Measurements from ENCODE around the gene TSKU.

DNA sequence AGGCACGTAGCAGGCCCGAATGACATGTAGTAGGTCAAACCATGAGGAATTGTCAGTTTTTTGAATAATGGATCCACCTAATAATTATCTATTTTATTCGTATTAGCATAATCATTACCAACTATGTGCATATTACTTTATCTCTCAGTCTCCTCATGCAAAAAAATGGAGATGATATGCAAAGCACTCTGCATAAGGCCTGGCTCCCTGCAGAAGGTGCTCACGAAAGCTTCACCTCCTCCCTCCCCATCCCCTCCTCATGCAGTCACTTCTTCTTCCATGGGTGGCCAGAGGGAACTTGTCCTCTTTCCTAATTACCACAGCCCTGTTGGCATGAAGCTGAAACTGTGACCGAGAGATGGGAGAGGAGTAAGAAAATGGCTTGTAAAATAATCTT, 20.8 kb upstream of the TSKU start:
- TF ChIP-seq CTCF (IDR thresholded peaks at IDR 0.05) (no peak), POLR2A (IDR thresholded peaks at IDR 0.05) (no peak), EP300 (IDR thresholded peaks at IDR 0.05; ENCODE audit: low read depth) (no peak)

Measured in transverse colon (tissue), 3 donors.